Measurements from ENCODE around the gene CDK2AP2.

DNA sequence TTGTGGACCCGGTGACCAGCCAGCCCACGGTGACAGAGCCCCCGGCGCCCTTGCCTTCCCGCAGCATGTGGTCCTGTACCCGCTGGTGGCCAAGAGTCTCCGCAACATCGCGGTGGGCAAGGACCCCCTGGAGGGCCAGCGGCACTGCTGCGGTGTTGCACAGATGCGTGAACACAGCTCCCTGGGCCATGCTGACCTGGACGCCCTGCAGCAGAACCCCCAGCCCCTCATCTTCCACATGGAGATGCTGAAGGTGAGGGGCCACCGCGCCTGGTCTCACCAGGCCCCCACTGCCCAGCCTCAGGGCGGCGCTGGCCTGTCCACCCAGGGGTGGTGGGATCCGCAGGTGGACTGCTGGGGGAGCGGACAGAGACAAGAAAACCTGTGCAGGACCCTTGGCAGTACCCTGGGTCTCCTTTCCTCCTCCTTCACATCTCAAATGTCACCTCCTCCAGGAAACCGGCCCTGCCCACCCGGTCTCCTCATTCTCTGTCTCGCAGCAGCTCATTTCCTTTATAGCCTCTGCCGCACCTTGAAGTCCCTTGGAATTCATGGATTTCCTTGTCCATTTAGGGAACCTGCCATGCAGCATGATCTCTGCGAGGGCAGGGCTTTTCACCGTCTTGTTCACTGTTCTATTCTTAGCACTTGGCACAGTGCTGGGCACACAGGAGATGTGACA lies 18.6 kb downstream of the CDK2AP2 start:
- TF ChIP-seq, protein P1, sequence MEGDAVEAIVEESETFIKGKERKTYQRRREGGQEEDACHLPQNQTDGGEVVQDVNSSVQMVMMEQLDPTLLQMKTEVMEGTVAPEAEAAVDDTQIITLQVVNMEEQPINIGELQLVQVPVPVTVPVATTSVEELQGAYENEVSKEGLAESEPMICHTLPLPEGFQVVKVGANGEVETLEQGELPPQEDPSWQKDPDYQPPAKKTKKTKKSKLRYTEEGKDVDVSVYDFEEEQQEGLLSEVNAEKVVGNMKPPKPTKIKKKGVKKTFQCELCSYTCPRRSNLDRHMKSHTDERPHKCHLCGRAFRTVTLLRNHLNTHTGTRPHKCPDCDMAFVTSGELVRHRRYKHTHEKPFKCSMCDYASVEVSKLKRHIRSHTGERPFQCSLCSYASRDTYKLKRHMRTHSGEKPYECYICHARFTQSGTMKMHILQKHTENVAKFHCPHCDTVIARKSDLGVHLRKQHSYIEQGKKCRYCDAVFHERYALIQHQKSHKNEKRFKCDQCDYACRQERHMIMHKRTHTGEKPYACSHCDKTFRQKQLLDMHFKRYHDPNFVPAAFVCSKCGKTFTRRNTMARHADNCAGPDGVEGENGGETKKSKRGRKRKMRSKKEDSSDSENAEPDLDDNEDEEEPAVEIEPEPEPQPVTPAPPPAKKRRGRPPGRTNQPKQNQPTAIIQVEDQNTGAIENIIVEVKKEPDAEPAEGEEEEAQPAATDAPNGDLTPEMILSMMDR (IDR thresholded peaks at IDR 0.05): no peak
- no peak for TF ChIP-seq EZH2 (IDR thresholded peaks at IDR 0.05; ENCODE audit: borderline replicate concordance, insufficient read depth, low read depth, low read length, poor library complexity, severe bottlenecking)
